GM18907 (cell line): ENCODE measurements around the gene IGF2R.

Experiments used
- ATAC-seq: cut with Tn5 transposase; IDR thresholded peaks from one replicate; pipeline ENCODE4 v1.9.1; 2021; ENCODE audit warnings: mild to moderate bottlenecking, moderate library complexity; ENCODE audit not compliant: unreplicated experiment

Gene IGF2R

GRCh38 chr6:160068346-160068745 is 99.5 kb downstream of the IGF2R start:
- ATAC-seq = no peak

GRCh38 chr6:160069050-160069454 is 100.2 kb downstream of the IGF2R start:
- ATAC-seq = peak; percentile 91

GRCh38 chr6:160069459-160069858 is 100.6 kb downstream of the IGF2R start:
- peak; percentile 6 for ATAC-seq

GRCh38 chr6:160070427-160070826 is 101.5 kb downstream of the IGF2R start:
- ATAC-seq = peak; percentile 59

- ATAC-seq = no peak
These were observed 101.9 kb downstream of the IGF2R start for GRCh38 chr6:160070831-160071230.

GRCh38 chr6:160071805-160072690 is 103.2 kb downstream of the IGF2R start:
- no peak for ATAC-seq

GRCh38 chr6:160073272-160073671 is 104.4 kb downstream of the IGF2R start:
- no peak for ATAC-seq

- no peak for ATAC-seq
These were observed 107.1 kb downstream of the IGF2R start for GRCh38 chr6:160076009-160076408.

- no peak for ATAC-seq
These were observed 108.1 kb downstream of the IGF2R start for GRCh38 chr6:160077024-160077423.

- ATAC-seq = no peak
These were observed 108.6 kb downstream of the IGF2R start for GRCh38 chr6:160077526-160077925.

- no peak for ATAC-seq
These were observed 110.2 kb downstream of the IGF2R start for GRCh38 chr6:160078883-160079685.

- ATAC-seq = no peak
These were observed 110.8 kb downstream of the IGF2R start for GRCh38 chr6:160079686-160080043.

- ATAC-seq = no peak
These were observed 111.2 kb downstream of the IGF2R start for GRCh38 chr6:160080097-160080496.

GRCh38 chr6:160081398-160081797 is 112.5 kb downstream of the IGF2R start:
- ATAC-seq = no peak

GRCh38 chr6:160082627-160083026 is 113.7 kb downstream of the IGF2R start:
- ATAC-seq = no peak

GRCh38 chr6:160084198-160084776 is 115.4 kb downstream of the IGF2R start:
- no peak for ATAC-seq

GRCh38 chr6:160085226-160085625 is 116.3 kb downstream of the IGF2R start:
- no peak for ATAC-seq

GRCh38 chr6:160085713-160086505 is 117.0 kb downstream of the IGF2R start:
- no peak for ATAC-seq

GRCh38 chr6:160086754-160087153 is 117.9 kb downstream of the IGF2R start:
- ATAC-seq = no peak

GRCh38 chr6:160088069-160088783 is 119.3 kb downstream of the IGF2R start:
- ATAC-seq = no peak
